Colonic mucosa (tissue), 4 donors: Measurements from ENCODE around the gene TWIST2. TPM values are rescaled to one million over a fixed set of nuclear protein-coding genes. Genes with fewer than 3 reads are reported as not detected.

Experiments used
- DNase-seq: peaks from one replicate; pipeline ENCODE4 v3.0.0-alpha.2; 2020
- H3K27ac ChIP-seq: fragments of 200-600 bp; one replicate; pipeline ENCODE4 v1.8.0; 2021
- H3K27me3 ChIP-seq: fragments of 200-600 bp; one replicate; pipeline ENCODE4 v1.8.0; 2021
- H3K36me3 ChIP-seq: fragments of 200-600 bp; one replicate; pipeline ENCODE4 v1.8.0; 2021
- H3K4me1 ChIP-seq: fragments of 200-600 bp; one replicate; pipeline ENCODE4 v1.8.0; 2021; ENCODE audit warnings: mild to moderate bottlenecking
- H3K4me3 ChIP-seq: fragments of 200-600 bp; one replicate; pipeline ENCODE4 v1.8.0; 2021
- H3K9ac ChIP-seq, 2 donors: one replicate each; pipeline ENCODE4 v1.7.0; 2013; ENCODE audit warnings: control low read depth in 2 of 2, low read depth in 2 of 2, low read length in 2 of 2
- H3K9me3 ChIP-seq: fragments of 200-600 bp; one replicate; pipeline ENCODE4 v1.8.0; 2021
- CTCF ChIP-seq: fragments of 200-600 bp; IDR thresholded peaks from one replicate; pipeline ENCODE4 v1.8.0; 2022; ENCODE audit warnings: antibody characterized with exemption, mild to moderate bottlenecking
- intact Hi-C: fragments of 100-400 bp; cut with DNase I; formaldehyde crosslinking; loops from one replicate; pipeline ENCODE4 v1.14.1; 2022
- total RNA-seq, 2 donors: library from RNA; stranded (reverse); fragmentation: NEBNext Ultra II Directional in 1 of 2; extraction: Animal tissue kit (Norgen Biotek cat#: 25700) in 1 of 2; gene quantifications; one replicate each; pipeline ENCODE4 v1.2.1, GENCODE V29; 2021
- donor health status: healthy.
- donor health status: DM: no; HTN: no; CAD: no.
- donor health status: DM: no; HTN: no; CAD: no.

TWIST2 gene
- total RNA-seq, 2 donors from 2014 or later, result 0.82 to 2.7 TPM

- Histone ChIP-seq H3K9me3 (no peaks in the 10 kb centered on the region), H3K9ac (no peak overlapping the region), H3K4me3 (no peak overlapping the region), H3K36me3 (no peaks in the 10 kb centered on the region), H3K4me1 (no peaks in the 10 kb centered on the region), H3K27me3 (no peaks in the 10 kb centered on the region), H3K27ac (no peak overlapping the region)
- DNase-seq, result no peak
- intact Hi-C loops, result no loop called here
- TF ChIP-seq CTCF, result no peak
These were observed 73.4 kb downstream of the TWIST2 start for GRCh38 chr2:238921259-238921658.

- H3K4me1 ChIP-seq, result no peaks in the 10 kb centered on the region
- no peaks in the 10 kb centered on the region for H3K27me3 ChIP-seq
- H3K9ac ChIP-seq, result no peak overlapping the region
- intact Hi-C loops, result no loop called here
- no peak overlapping the region for H3K4me3 ChIP-seq
- no peak overlapping the region for H3K27ac ChIP-seq
- TF ChIP-seq CTCF, result no peak
- H3K9me3 ChIP-seq, result no peaks in the 10 kb centered on the region
- H3K36me3 ChIP-seq, result no peaks in the 10 kb centered on the region
- no peak for DNase-seq
These were observed 73.9 kb downstream of the TWIST2 start for GRCh38 chr2:238921681-238922319.

GRCh38 chr2:238922435-238922834 lies 74.5 kb downstream of the TWIST2 start:
- DNase-seq, result no peak

GRCh38 chr2:238924032-238924431 lies 76.1 kb downstream of the TWIST2 start:
- Histone ChIP-seq H3K9ac (no peak overlapping the region), H3K4me1 (no peaks in the 10 kb centered on the region), H3K9me3 (no peaks in the 10 kb centered on the region), H3K36me3 (no peaks in the 10 kb centered on the region), H3K27me3 (no peaks in the 10 kb centered on the region), H3K4me3 (no peak overlapping the region), H3K27ac (no peak overlapping the region)
- no peak for TF ChIP-seq CTCF
- intact Hi-C loops, result no loop called here
- no peak for DNase-seq

More at GRCh38 chr2:238922435-238922834, 74.5 kb downstream of the TWIST2 start:
- H3K27me3 ChIP-seq, result no peaks in the 10 kb centered on the region
- TF ChIP-seq CTCF, result no peak
- H3K9ac ChIP-seq, result no peak overlapping the region
- H3K27ac ChIP-seq, result no peak overlapping the region
- no peaks in the 10 kb centered on the region for H3K4me1 ChIP-seq
- H3K36me3 ChIP-seq, result no peaks in the 10 kb centered on the region
- H3K9me3 ChIP-seq, result no peaks in the 10 kb centered on the region
- intact Hi-C loops, result no loop called here
- no peak overlapping the region for H3K4me3 ChIP-seq

GRCh38 chr2:238924796-238925195 lies 76.9 kb downstream of the TWIST2 start:
- H3K9ac ChIP-seq, result no peak overlapping the region
- no peaks in the 10 kb centered on the region for H3K36me3 ChIP-seq
- H3K4me3 ChIP-seq, result no peak overlapping the region
- intact Hi-C loops, result no loop called here
- no peaks in the 10 kb centered on the region for H3K9me3 ChIP-seq
- no peak for TF ChIP-seq CTCF
- no peak for DNase-seq
- H3K4me1 ChIP-seq, result no peaks in the 10 kb centered on the region
- H3K27me3 ChIP-seq, result no peaks in the 10 kb centered on the region
- H3K27ac ChIP-seq, result no peak overlapping the region
